Measurements from ENCODE around the gene GRIFIN.

Gene GRIFIN

DNA sequence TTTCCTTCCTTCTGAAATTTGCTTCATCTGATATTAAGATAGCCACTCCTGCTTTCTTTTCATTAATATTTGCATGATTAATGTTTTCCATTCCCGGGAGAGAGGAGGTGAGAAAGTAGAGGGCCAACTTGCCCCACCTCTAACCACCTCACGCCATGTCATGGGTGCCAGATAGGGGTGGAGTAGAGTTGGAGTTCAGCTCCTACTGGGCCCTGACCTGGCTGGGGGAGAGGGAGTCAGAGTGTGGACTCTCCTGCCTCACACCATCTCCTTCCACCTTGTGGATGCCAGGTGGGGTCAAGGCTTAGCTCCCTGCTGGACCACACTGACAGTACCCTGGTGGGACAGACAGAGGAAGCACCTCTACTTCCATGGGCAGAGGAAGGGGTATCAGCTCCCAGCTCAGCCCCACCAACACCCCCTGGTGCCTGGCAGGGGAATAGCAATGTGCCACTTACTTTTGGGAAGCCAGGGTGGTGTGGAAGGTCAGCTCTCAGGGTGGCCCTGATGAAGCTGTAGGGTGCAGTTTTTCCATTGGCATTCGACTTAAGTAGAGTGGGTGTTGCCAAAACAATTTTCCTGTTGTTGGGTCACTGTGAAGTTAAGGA lies 44.8 kb downstream of the GRIFIN start:
- no peak for DNase-seq

DNA sequence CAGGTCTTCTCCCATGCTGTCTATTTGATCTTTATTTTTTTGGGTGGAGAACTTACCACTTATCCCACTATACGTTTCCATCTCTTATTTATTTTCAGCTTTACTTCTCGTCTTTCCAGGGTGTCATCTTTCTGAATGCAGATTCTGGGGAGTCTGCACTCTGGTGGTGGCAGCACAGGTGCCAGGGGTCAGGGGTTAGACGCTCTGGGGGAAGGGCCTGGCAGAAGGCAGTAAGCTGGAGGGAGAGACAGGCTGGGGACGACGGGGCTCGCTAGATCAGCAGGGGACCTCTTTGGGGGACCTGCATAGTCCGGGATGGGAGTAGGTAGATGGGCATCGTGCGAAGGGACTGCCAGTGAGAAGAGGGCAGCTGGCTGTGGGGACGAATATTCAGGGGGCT lies 50.4 kb downstream of the GRIFIN start:
- DNase-seq, result no peak

All from SIG-M5 (cell line).